Left ventricle myocardium superior (tissue), 1 donor: ENCODE measurements around the gene NAA35. TPM values are rescaled to one million over a fixed set of nuclear protein-coding genes. Genes with fewer than 3 reads are reported as not detected.
"Not testable (repeated sequence)": the region's sequence is repeated elsewhere in the genome, so short reads cannot be mapped to it uniquely, and the experiment has no call there.

Source experiments
- ATAC-seq: fragments of 200-7000 bp; cut with Tn5 transposase; one replicate; pipeline ENCODE4 v1.9.1; 2020; ENCODE audit warnings: mild to moderate bottlenecking, moderate library complexity
- DNase-seq: peaks from one replicate; pipeline ENCODE4 v3.0.0-alpha.2; 2020
- intact Hi-C: fragments of 100-400 bp; cut with micrococcal nuclease; formaldehyde crosslinking; loops from one replicate; pipeline ENCODE4 v1.11.0; 2022
- long read RNA-seq: library from polyadenylated mRNA; unstranded; transcript quantifications from one replicate; pipeline ENCODE4 v2.0.0, GENCODE V29; 2021
- total RNA-seq: library from RNA; stranded (reverse); fragmentation: NEBNext Ultra II Directional; extraction: Animal tissue kit (Norgen Biotek cat#: 25700); gene quantifications from one replicate; pipeline ENCODE4 v1.2.1, GENCODE V29; 2021
- donor health status: DM: no; HTN: yes; CAD: no; lungs with severe emphysema.

NAA35 gene
- 18.2 TPM for total RNA-seq
- long read RNA-seq, partial matches to known transcripts: 6 of 19 reads
- long read RNA-seq, other reads (novel, unspliced or antisense): 12 of 19 reads

GRCh38 chr9:85940832-85941621 is at the start of gene NAA35:
TSS of gene NAA35 (plus strand) at chr9:85941146. CDS start at chr9:85942160, 1,014 bp downstream.
- intact Hi-C loops: no loop called here
- DNase-seq: peak; percentile 98

GRCh38 chr9:85892401-85892800 is 48.5 kb upstream of the NAA35 start:
- DNase-seq (no peak), ATAC-seq (no peak)
- intact Hi-C loops: no loop called here

More at GRCh38 chr9:85940832-85941621, at the start of gene NAA35:
- ATAC-seq: peak; percentile 98

DNA sequence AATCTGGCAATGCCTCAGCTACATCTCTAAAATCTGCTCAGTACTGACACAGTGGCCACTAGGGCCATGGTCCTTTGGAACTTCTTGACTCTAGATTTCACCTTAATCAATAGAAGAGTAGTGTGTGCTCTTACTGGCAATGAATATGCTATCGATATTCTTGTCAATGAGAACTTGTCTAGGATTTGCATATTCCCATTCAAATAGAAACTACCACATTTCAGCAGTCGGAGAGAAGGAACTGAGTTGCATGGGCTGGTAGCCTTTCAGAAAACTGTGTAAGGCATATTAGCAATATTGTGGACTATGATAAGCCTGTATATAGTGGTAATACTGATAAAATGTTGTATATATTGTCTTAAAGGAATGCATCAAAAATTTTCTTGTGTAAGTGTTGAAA is 45.3 kb upstream of the NAA35 start:
- ATAC-seq: no peak
- no peak for DNase-seq
- intact Hi-C loops: no loop called here

DNA sequence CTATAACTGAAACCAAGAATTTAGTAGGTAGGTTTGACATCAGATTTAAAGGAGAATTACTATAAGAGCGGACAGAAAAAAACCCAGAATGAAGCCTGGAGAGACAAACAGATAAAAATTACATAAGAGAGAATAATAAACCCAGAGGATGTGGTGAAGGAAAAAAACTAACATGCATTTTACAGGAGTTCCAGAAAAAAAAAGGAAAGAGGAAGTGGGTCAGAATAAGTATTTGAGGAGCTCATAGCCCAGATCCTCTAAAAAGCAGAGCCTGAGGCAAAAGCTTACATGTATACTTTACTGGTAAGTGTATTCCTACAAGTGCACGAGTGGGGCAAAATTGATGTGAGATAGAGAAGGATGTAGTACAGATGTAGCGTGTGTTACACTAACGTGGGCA is 43.1 kb upstream of the NAA35 start:
- intact Hi-C loops: no loop called here
- ATAC-seq: no peak
- no peak for DNase-seq

GRCh38 chr9:85898332-85898731 is 42.6 kb upstream of the NAA35 start:
- no peak for ATAC-seq
- DNase-seq: no peak
- intact Hi-C loops: no loop called here

- DNase-seq: no peak
- ATAC-seq: no peak
- intact Hi-C loops: no loop called here
Measured at GRCh38 chr9:85899388-85899787, 41.6 kb upstream of the NAA35 start.

- intact Hi-C loops: no loop called here
- DNase-seq (no peak), ATAC-seq (no peak)
Measured at GRCh38 chr9:85900504-85901201, 40.3 kb upstream of the NAA35 start.

DNA sequence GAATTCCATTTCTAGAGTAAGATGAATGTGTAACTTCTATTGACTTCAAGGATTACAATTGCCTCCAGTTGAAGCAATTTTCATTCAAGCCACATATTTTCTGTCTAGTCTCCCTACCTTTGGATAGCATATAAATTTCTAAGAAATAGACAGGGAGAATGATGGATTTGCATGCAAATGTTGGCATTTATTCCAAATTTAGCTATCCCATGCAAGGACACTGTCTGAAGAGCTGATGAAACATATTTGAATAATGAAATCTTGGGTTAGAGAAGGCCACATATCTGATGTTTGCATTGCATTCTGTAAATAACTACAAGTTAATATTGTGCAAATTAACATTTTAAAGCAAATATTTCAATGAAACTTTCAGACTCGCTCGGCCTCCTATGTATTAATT is 36.0 kb upstream of the NAA35 start:
- intact Hi-C loops: no loop called here
- no peak for DNase-seq
- ATAC-seq: no peak

- ATAC-seq (no peak), DNase-seq (no peak)
- intact Hi-C loops: no loop called here
Measured at GRCh38 chr9:85905957-85906356, 35.0 kb upstream of the NAA35 start.

DNA sequence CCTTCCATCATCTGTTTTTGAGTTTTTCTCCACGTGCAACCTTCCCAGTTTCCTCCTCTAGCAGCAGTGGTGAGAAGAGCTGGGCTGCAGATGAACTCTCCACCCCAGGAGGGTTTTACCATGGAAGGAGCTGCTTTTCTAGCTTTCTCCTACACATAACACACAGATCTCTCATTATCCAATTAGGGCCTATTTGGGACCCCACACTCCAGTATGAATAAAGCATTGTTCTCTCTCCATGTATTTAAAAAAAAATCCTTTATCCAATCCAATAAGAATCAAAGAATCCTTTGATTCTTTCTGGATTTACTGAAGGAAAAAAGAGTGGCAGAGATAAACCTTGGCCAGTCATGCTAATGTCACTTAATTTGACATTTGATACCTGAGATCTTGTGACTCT is 31.6 kb upstream of the NAA35 start:
- intact Hi-C loops: no loop called here
- no peak for DNase-seq
- no peak for ATAC-seq

DNA sequence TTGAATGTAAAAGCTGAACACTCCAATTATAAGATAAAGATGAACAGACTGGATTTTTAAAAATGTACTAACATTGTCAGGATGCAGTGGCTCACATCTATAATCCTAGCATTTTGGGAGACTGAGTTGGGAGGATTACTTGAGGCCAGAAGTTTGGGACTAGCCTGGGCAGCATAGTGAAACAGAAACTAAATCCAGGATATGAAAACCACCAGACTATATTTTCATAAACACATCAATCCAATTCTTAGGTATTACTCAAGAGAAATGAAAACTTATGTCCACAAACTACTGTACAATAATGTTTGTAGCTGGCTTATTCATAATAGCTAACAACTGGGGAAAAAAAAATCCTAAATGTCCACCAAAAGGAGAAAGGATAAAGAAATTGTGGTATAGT is 26.8 kb upstream of the NAA35 start:
- DNase-seq (no peak), ATAC-seq (no peak)
- intact Hi-C loops: no loop called here

DNA sequence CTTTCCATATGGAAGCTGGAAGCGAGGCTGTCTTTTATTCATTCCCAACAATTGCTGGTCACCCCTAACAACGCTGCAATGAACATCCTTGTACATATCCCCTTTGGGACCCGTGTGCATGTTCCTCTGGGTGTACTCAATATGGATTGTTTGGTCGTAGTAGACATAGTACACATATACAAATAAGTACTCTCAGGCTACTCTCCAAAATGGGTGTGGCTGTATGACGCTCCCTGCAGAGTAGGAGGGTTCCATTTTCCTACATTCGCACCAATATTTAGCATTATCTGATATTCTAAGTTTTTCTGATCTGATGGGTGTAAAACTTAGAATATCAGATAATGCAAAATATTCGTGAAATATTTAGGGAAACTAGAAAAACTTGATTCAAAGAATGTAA is 23.2 kb upstream of the NAA35 start:
- ATAC-seq (no peak), DNase-seq (no peak)
- intact Hi-C loops: no loop called here

GRCh38 chr9:85925493-85925892 is 15.5 kb upstream of the NAA35 start:
- ATAC-seq: no peak
- intact Hi-C loops: no loop called here
- DNase-seq: no peak

DNA sequence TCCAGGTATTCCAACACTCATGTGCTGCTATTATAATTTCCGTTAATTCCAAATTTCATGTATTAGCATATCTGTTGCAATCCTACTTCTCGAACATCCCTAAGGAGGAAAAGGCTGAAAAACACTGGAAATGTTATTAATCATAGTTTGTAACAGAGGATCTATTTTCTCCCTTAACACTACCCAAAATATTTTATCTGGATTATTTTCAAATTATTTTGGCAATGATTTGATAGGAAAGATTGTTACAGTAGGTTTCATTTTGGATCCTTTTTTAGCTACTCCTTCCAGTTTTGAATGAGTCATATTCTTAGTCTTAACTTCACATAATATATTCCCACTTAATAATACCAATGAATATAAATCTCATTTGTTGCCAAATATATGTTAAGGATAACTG is 13.9 kb upstream of the NAA35 start:
- intact Hi-C loops: no loop called here
- no peak for DNase-seq
- ATAC-seq: peak; percentile 54

DNA sequence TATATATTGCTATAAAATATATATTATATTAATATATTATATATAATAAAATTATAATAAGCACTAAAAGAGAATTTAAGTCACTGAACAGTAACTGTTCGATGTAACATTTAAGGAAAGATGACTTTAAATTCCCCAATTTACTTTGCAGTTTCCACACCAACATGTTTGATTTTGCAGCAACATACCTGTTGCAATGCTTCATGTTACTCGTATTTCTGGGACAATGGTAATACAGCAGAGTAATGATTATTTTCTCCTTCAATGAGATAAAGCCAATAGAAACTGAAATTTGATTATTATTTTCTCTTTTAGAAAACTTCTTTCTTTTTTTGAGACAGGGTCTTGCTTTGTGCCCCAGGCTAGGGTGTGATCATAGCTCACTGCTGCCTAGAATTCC is 9.5 kb upstream of the NAA35 start:
- intact Hi-C loops: no loop called here
- no peak for ATAC-seq
- no peak for DNase-seq

DNA sequence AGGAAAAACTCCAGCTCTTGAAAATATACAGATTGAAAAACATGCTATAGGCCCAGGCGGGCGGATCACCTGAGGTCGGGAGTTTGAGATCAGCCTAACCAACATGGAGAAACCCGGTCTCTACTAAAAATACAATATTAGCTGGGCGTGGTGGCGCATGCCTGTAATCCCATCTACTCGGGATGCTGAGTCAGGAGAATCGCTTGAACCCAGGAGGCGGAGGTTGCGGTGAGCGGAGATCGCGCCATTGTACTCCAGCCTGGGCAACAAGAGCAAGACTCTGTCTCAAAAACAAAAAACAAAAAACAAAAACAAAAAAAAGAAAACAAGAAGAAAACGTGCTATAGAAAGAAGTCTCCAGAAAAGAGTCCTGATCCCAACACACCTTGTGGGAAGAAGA is 5.0 kb upstream of the NAA35 start:
- ATAC-seq, DNase-seq, intact Hi-C loops: not testable (repeated sequence)

DNA sequence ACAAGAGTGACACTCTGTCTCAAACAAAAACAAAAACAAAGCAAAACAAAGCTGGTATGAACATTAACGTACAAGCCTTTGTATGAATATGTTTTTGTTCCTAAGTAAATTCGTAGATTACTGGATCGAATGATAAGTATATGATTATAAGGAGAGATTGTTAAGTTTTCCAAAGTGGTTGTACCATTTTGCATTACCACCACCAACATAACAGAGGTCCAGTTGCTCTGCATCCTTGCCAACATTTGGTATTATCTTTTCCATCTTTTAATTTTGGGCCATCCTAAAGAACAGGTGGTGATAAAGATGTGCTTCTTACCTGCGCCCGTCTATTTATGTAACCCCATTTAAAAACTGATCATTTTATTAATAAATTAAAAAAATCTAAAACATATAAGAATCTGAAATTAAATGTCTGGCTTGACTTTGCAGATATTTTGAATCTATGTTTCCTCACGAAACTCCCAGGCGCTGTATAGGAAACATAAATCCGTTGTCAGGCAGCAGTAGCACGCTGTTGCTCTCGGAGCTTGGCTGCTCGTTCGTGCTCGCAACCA is 593 bp upstream of the NAA35 start:
- intact Hi-C loops: no loop called here
- ATAC-seq: no peak

DNA sequence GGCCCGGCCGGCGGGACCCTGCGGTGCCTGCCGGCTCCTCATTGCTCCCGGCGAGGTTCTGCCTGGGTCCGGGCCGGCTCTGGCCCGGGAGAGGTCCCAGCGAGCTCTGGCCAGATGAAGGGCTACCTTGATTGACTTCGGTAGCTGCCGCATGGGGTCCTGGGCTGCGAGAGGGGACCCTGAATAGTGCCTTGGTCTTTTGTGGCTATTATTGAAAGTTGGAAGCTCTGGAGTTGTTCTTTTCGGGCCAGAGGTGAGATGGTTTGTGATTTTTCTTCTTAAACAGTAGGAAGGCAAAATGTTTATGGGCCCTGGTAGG is 635 bp downstream of the NAA35 start:
- no peak for ATAC-seq
- intact Hi-C loops: no loop called here
- DNase-seq: no peak

More for the DNA sequence above, 593 bp upstream of the NAA35 start:
- DNase-seq: no peak

- DNase-seq (no peak), ATAC-seq (no peak)
- intact Hi-C loops: no loop called here
Measured at GRCh38 chr9:85941966-85942912, 1.3 kb downstream of the NAA35 start.
